Gastrocnemius medialis (tissue), 4 donors: ENCODE data around the gene ATG4D.

ENCODE experiments used
- POLR2A ChIP-seq, 2 donors: fragments of 450-650 bp; IDR thresholded peaks; one replicate each; pipeline ENCODE4 v1.6.1; 2017; ENCODE audit warnings: antibody characterized with exemption in 2 of 2, mild to moderate bottlenecking in 2 of 2, moderate library complexity in 2 of 2
- TF ChIP-seq, protein P1 (sequence below), 5 experiments: fragments of 450-650 bp in 3 of 5; fragments of 200-600 bp in 2 of 5; sonication (generic) in 2 of 5; IDR thresholded peaks in 4 of 5; conservative IDR thresholded peaks in 1 of 5; 1 replicate in 4 of 5; 2 replicates in 1 of 5; pipeline ENCODE4 v1.5.1; 2016 to 2019; ENCODE audit warnings: antibody characterized with exemption in 5 of 5, mild to moderate bottlenecking in 3 of 5, moderate library complexity in 3 of 5

GRCh38 chr19:10555610-10555973, 11.9 kb downstream of the ATG4D start:
- TF ChIP-seq, protein P1, sequence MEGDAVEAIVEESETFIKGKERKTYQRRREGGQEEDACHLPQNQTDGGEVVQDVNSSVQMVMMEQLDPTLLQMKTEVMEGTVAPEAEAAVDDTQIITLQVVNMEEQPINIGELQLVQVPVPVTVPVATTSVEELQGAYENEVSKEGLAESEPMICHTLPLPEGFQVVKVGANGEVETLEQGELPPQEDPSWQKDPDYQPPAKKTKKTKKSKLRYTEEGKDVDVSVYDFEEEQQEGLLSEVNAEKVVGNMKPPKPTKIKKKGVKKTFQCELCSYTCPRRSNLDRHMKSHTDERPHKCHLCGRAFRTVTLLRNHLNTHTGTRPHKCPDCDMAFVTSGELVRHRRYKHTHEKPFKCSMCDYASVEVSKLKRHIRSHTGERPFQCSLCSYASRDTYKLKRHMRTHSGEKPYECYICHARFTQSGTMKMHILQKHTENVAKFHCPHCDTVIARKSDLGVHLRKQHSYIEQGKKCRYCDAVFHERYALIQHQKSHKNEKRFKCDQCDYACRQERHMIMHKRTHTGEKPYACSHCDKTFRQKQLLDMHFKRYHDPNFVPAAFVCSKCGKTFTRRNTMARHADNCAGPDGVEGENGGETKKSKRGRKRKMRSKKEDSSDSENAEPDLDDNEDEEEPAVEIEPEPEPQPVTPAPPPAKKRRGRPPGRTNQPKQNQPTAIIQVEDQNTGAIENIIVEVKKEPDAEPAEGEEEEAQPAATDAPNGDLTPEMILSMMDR (IDR thresholded peaks at IDR 0.05 in 4 of 5, conservative IDR thresholded peaks at IDR 0.05 in 1 of 5), result no peak
- TF ChIP-seq POLR2A (IDR thresholded peaks at IDR 0.05), result no peak
